ENCODE measurements around the gene GDF10.

The GDF10 gene

GRCh38 chr10:47294501-47294900 is 5.5 kb upstream of the GDF10 start:
- no peak for DNase-seq (ENCODE audit: low read depth, low spot score)

- DNase-seq (ENCODE audit: low read depth, low spot score), result no peak
Observed at GRCh38 chr10:47295411-47295810, 4.6 kb upstream of the GDF10 start.

GRCh38 chr10:47296156-47296894 is 3.7 kb upstream of the GDF10 start:
- DNase-seq (ENCODE audit: low read depth, low spot score), result no peak

GRCh38 chr10:47296941-47297340 is 3.1 kb upstream of the GDF10 start:
- DNase-seq (ENCODE audit: low read depth, low spot score), result no peak

- no peak for DNase-seq (ENCODE audit: low read depth, low spot score)
Observed at GRCh38 chr10:47297866-47298540, 2.0 kb upstream of the GDF10 start.

- no peak for DNase-seq (ENCODE audit: low read depth, low spot score)
Observed at GRCh38 chr10:47298715-47299114, 1.3 kb upstream of the GDF10 start.

- no peak for DNase-seq (ENCODE audit: low read depth, low spot score)
Observed at GRCh38 chr10:47300429-47300931, 483 bp downstream of the GDF10 start.

GRCh38 chr10:47301833-47302232 is 1.8 kb downstream of the GDF10 start:
- no peak for DNase-seq (ENCODE audit: low read depth, low spot score)

- no peak for DNase-seq (ENCODE audit: low read depth, low spot score)
Observed at GRCh38 chr10:47303105-47303504, 3.1 kb downstream of the GDF10 start.

- DNase-seq (ENCODE audit: low read depth, low spot score), result no peak
Observed at GRCh38 chr10:47303866-47304265, 3.9 kb downstream of the GDF10 start.

GRCh38 chr10:47305566-47305965 is 5.6 kb downstream of the GDF10 start:
- no peak for DNase-seq (ENCODE audit: low read depth, low spot score)

- no peak for DNase-seq (ENCODE audit: low read depth, low spot score)
Observed at GRCh38 chr10:47306387-47307210, 6.6 kb downstream of the GDF10 start.

GRCh38 chr10:47307381-47307780 is 7.4 kb downstream of the GDF10 start:
- no peak for DNase-seq (ENCODE audit: low read depth, low spot score)

- DNase-seq (ENCODE audit: low read depth, low spot score), result no peak
Observed at GRCh38 chr10:47308775-47309174, 8.8 kb downstream of the GDF10 start.

- DNase-seq (ENCODE audit: low read depth, low spot score), result no peak
Observed at GRCh38 chr10:47309408-47310089, 9.6 kb downstream of the GDF10 start.

GRCh38 chr10:47310090-47310505 is 10.1 kb downstream of the GDF10 start:
- no peak for DNase-seq (ENCODE audit: low read depth, low spot score)

GRCh38 chr10:47311193-47311931 is 11.4 kb downstream of the GDF10 start:
- DNase-seq (ENCODE audit: low read depth, low spot score), result no peak

GRCh38 chr10:47311932-47312662 is 12.1 kb downstream of the GDF10 start:
- DNase-seq (ENCODE audit: low read depth, low spot score), result peak; percentile 75

GRCh38 chr10:47312663-47312995 is 12.6 kb downstream of the GDF10 start:
- DNase-seq (ENCODE audit: low read depth, low spot score), result no peak

- no peak for DNase-seq (ENCODE audit: low read depth, low spot score)
Observed at GRCh38 chr10:47314416-47314970, 14.5 kb downstream of the GDF10 start.
